Naive thymus-derived CD4-positive, alpha-beta T cell (primary cell): ENCODE measurements around the gene ZBTB32. TPM values are rescaled to one million over a fixed set of nuclear protein-coding genes. Genes with fewer than 3 reads are reported as not detected.

Source experiments
- ATAC-seq: fragments of 150-1000 bp; cut with Tn5 transposase; 2 replicates; pipeline ENCODE4 v1.10.0; 2021; ENCODE audit warnings: mild to moderate bottlenecking, moderate library complexity
- CTCF ChIA-PET: fragments of 350-600 bp; sonication (Branson Sonifier 250); formaldehyde crosslinking; loops from one replicate; lab custom pipeline; 2021; ENCODE audit warnings: antibody characterized with exemption; lab: Charles Lee
- POLR2A ChIA-PET: fragments of 350-600 bp; sonication (Branson Sonifier 250); formaldehyde crosslinking; loops from one replicate; lab custom pipeline; 2021; ENCODE audit warnings: antibody characterized with exemption, inconsistent platforms; lab: Charles Lee
- DNase-seq, 9 donors: peaks; one replicate each; pipeline versions ENCODE4 v3.0.0 to v3.0.0-alpha.2; 2020 to 2022; ENCODE audit warnings: mixed read lengths in 1 of 9
- H3K27ac ChIP-seq: one replicate; pipeline ENCODE4 v1.7.0; 2013; ENCODE audit warnings: mild to moderate bottlenecking, low read depth, low read length, moderate library complexity
- H3K27me3 ChIP-seq, 2 donors: one replicate each; pipeline ENCODE4 v1.7.0; 2013; ENCODE audit warnings: low read length in 2 of 2, mild to moderate bottlenecking in 2 of 2, moderate library complexity in 2 of 2; ENCODE audit not compliant: control insufficient read depth in 2 of 2, insufficient read depth in 2 of 2
- H3K36me3 ChIP-seq, 3 experiments: 1 replicate in 2 of 3; 2 replicates in 1 of 3; pipeline ENCODE4 v1.7.0; 2013; ENCODE audit warnings: low read length in 3 of 3, mild to moderate bottlenecking in 3 of 3, moderate library complexity in 1 of 3; ENCODE audit not compliant: insufficient read depth in 3 of 3, control insufficient read depth in 2 of 3
- H3K4me1 ChIP-seq, 2 donors: one replicate each; pipeline ENCODE4 v1.7.0; 2013; ENCODE audit warnings: low read length in 2 of 2, mild to moderate bottlenecking in 2 of 2, moderate library complexity in 1 of 2; ENCODE audit not compliant: control insufficient read depth in 2 of 2, insufficient read depth in 2 of 2
- H3K4me3 ChIP-seq: 2 replicates; pipeline ENCODE4 v1.7.0; 2013; ENCODE audit warnings: mild to moderate bottlenecking, low read length
- H3K9me3 ChIP-seq, 3 experiments: 1 replicate in 2 of 3; 2 replicates in 1 of 3; pipeline ENCODE4 v1.7.0; 2013; ENCODE audit warnings: low read length in 3 of 3; ENCODE audit not compliant: control insufficient read depth in 2 of 3
- H3K27ac Mint-ChIP-seq, 9 donors: one replicate each; pipeline ENCODE4 v1.8.0; 2020 to 2022; ENCODE audit warnings: mixed read lengths in 9 of 9, mild to moderate bottlenecking in 8 of 9, moderate library complexity in 5 of 9, inconsistent platforms in 2 of 9
- H3K27me3 Mint-ChIP-seq, 5 donors: one replicate each; pipeline ENCODE4 v1.8.0; 2021 to 2022; ENCODE audit warnings: mixed read lengths in 5 of 5, mild to moderate bottlenecking in 1 of 5
- H3K36me3 Mint-ChIP-seq, 5 donors: one replicate each; pipeline ENCODE4 v1.8.0; 2020 to 2022; ENCODE audit warnings: mixed read lengths in 5 of 5, mild to moderate bottlenecking in 3 of 5, inconsistent platforms in 1 of 5
- H3K4me1 Mint-ChIP-seq, 7 donors: one replicate each; pipeline ENCODE4 v1.8.0; 2020 to 2022; ENCODE audit warnings: mixed read lengths in 7 of 7, mild to moderate bottlenecking in 3 of 7, inconsistent platforms in 1 of 7
- H3K4me3 Mint-ChIP-seq, 10 donors: one replicate each; pipeline ENCODE4 v1.8.0; 2020 to 2022; ENCODE audit warnings: mild to moderate bottlenecking in 10 of 10, mixed read lengths in 10 of 10, moderate library complexity in 6 of 10, inconsistent platforms in 2 of 10
- H3K9me3 Mint-ChIP-seq, 11 donors: one replicate each; pipeline ENCODE4 v1.8.0; 2020 to 2022; ENCODE audit warnings: mixed read lengths in 11 of 11, mild to moderate bottlenecking in 4 of 11, inconsistent platforms in 1 of 11, moderate library complexity in 1 of 11
- intact Hi-C, 2 donors: fragments of 100-400 bp; cut with micrococcal nuclease; formaldehyde crosslinking; loops; one replicate each; pipeline ENCODE4 v1.15.1; 2023
- polyA plus RNA-seq, 2 donors: library from polyadenylated mRNA; unstranded; fragments of 300-500 nt; fragmentation: Illumina TruSeq; gene quantifications; one replicate each; pipeline ENCODE4 v1.2.3, GENCODE V29; 2021
- total RNA-seq, 6 experiments: library from RNA in 5 of 6; stranded (reverse) in 5 of 6; gene quantifications; 1 replicate in 5 of 6; 2 replicates in 1 of 6; pipeline ENCODE4 v1.2.3 and lab custom pipeline; 2021 to 2026

Gene ZBTB32
- total and polyA plus RNA-seq, 7 experiments from 2014 or later, result 0.35 to 41.6 (median 1.0) TPM; not detected in 3

GRCh38 chr19:35663981-35664380, 40.4 kb upstream of the ZBTB32 start:
- no peak overlapping the region for H3K27ac ChIP-seq
- no peaks in the 10 kb centered on the region for H3K9me3 ChIP-seq
- no peak for DNase-seq
- CTCF ChIA-PET, result no interaction called here
- Mint-ChIP-seq H3K27me3 (peaks cover 0 to 3% (median 0%) of the 10 kb centered on the region in 5 donors), H3K27ac (peak overlapping the region in 2 of 9 donors; percentile 16 to 51), H3K4me3 (no peak overlapping the region), H3K4me1 (peaks cover 0 to 11% (median 3%) of the 10 kb centered on the region in 7 donors), H3K9me3 (no peaks in the 10 kb centered on the region), H3K36me3 (peaks cover 0 to 15% (median 8%) of the 10 kb centered on the region in 5 donors)
- ATAC-seq, result no peak
- H3K4me1 ChIP-seq, result no peaks in the 10 kb centered on the region
- no peaks in the 10 kb centered on the region for H3K27me3 ChIP-seq
- POLR2A ChIA-PET, result no interaction called here
- no peaks in the 10 kb centered on the region for H3K36me3 ChIP-seq
- intact Hi-C loops, result no loop called here
- H3K4me3 ChIP-seq, result no peak overlapping the region

DNA sequence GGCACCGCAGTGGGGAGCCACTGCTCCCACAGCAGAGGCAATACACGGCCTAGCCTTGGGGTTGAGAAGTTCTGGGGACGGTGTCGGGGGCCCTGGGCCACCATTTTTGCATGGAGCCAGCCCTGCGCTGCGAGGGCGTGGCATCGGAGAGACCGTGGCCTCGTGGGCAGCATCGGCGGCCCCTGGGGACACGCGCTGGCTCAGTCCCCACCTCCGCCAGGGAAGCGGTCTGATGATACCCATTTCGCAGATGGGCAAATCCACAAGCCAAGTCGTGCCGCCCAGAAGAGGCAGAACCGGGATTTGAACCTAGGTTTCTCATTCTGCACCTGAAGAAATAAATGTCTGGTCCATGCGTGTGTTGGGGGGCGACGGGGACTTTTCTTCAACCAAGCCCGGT, 39.2 kb upstream of the ZBTB32 start:
- no peak overlapping the region for H3K4me3 ChIP-seq
- H3K27ac ChIP-seq, result no peak overlapping the region
- H3K4me1 ChIP-seq, result no peaks in the 10 kb centered on the region
- no peaks in the 10 kb centered on the region for H3K9me3 ChIP-seq
- no peak overlapping the region for H3K4me3 Mint-ChIP-seq
- H3K27me3 Mint-ChIP-seq, result peaks cover 0 to 12% (median 4%) of the 10 kb centered on the region in 5 donors
- ChIA-PET POLR2A (no interaction called here), CTCF (no interaction called here)
- peaks cover 0 to 8% (median 3%) of the 10 kb centered on the region in 7 donors for H3K4me1 Mint-ChIP-seq
- no peak for ATAC-seq
- intact Hi-C loops, result no loop called here
- H3K9me3 Mint-ChIP-seq, result peaks cover 0 to 2% (median 0%) of the 10 kb centered on the region in 11 donors
- DNase-seq, result no peak
- no peaks in the 10 kb centered on the region for H3K27me3 ChIP-seq
- H3K27ac Mint-ChIP-seq, result peak overlapping the region in 1 of 9 donors; percentile 25
- H3K36me3 ChIP-seq, result no peaks in the 10 kb centered on the region
- H3K36me3 Mint-ChIP-seq, result peaks cover 0 to 11% (median 3%) of the 10 kb centered on the region in 5 donors

GRCh38 chr19:35665604-35666003, 38.8 kb upstream of the ZBTB32 start:
- H3K27me3 ChIP-seq, result peaks cover 0 to under 1% of the 10 kb centered on the region in 2 donors
- H3K27ac Mint-ChIP-seq, result no peak overlapping the region
- H3K4me3 ChIP-seq, result no peak overlapping the region
- H3K9me3 ChIP-seq, result no peaks in the 10 kb centered on the region
- no peak overlapping the region for H3K27ac ChIP-seq
- H3K4me1 ChIP-seq, result no peaks in the 10 kb centered on the region
- peaks cover 0 to 8% (median 3%) of the 10 kb centered on the region in 7 donors for H3K4me1 Mint-ChIP-seq
- intact Hi-C loops, result no loop called here
- no peaks in the 10 kb centered on the region for H3K36me3 ChIP-seq
- no peak overlapping the region for H3K4me3 Mint-ChIP-seq
- peaks cover 0 to 2% (median 0%) of the 10 kb centered on the region in 11 donors for H3K9me3 Mint-ChIP-seq
- DNase-seq, result no peak
- H3K36me3 Mint-ChIP-seq, result peaks cover 0 to 11% (median 3%) of the 10 kb centered on the region in 5 donors
- ATAC-seq, result no peak
- peaks cover 0 to 13% (median 5%) of the 10 kb centered on the region in 5 donors for H3K27me3 Mint-ChIP-seq
- ChIA-PET CTCF (no interaction called here), POLR2A (no interaction called here)

- ChIA-PET POLR2A (no interaction called here), CTCF (no interaction called here)
- Mint-ChIP-seq H3K36me3 (peaks cover 0 to 8% (median 3%) of the 10 kb centered on the region in 5 donors), H3K27me3 (peaks cover 0 to 19% (median 5%) of the 10 kb centered on the region in 5 donors), H3K27ac (peak within 1 kb of the TSS in 1 of 9 donors; percentile 51), H3K4me1 (peaks cover 0 to 8% (median 3%) of the 10 kb centered on the region in 7 donors), H3K9me3 (peaks cover 0 to 2% (median 0%) of the 10 kb centered on the region in 11 donors), H3K4me3 (no peak within 1 kb of the TSS)
- ATAC-seq, result no peak
- intact Hi-C loops, result no loop called here
- Histone ChIP-seq H3K9me3 (no peaks in the 10 kb centered on the region), H3K27me3 (peaks cover 0 to 3% of the 10 kb centered on the region in 2 donors), H3K36me3 (no peaks in the 10 kb centered on the region), H3K4me1 (no peaks in the 10 kb centered on the region), H3K27ac (no peak within 1 kb of the TSS), H3K4me3 (no peak within 1 kb of the TSS)
- DNase-seq, result no peak
Observed at GRCh38 chr19:35666251-35666913, 38.0 kb upstream of the ZBTB32 start, which contains the start of gene UPK1A. Gene UPK1A (plus strand): TSS chr19:35666517. CDS start chr19:35666813, 296 bp downstream.

GRCh38 chr19:35669566-35669965, 34.8 kb upstream of the ZBTB32 start:
- H3K4me3 Mint-ChIP-seq, result no peak overlapping the region

GRCh38 chr19:35669974-35670373, 34.4 kb upstream of the ZBTB32 start:
- ChIA-PET POLR2A (no interaction called here), CTCF (no interaction called here)
- intact Hi-C loops, result no loop called here
- Histone ChIP-seq H3K9me3 (no peaks in the 10 kb centered on the region), H3K4me3 (no peak overlapping the region), H3K36me3 (no peaks in the 10 kb centered on the region), H3K27me3 (peaks cover 0 to 3% of the 10 kb centered on the region in 2 donors), H3K27ac (no peak overlapping the region), H3K4me1 (no peaks in the 10 kb centered on the region)
- Mint-ChIP-seq H3K27me3 (peaks cover 17 to 46% (median 24%) of the 10 kb centered on the region in 5 donors), H3K4me3 (no peak overlapping the region), H3K4me1 (peaks cover 4 to 14% (median 9%) of the 10 kb centered on the region in 7 donors), H3K9me3 (peaks cover 0 to 2% (median 0%) of the 10 kb centered on the region in 11 donors), H3K27ac (peak overlapping the region in 1 of 9 donors; percentile 68), H3K36me3 (peaks cover 0 to 4% (median 0%) of the 10 kb centered on the region in 5 donors)
- ATAC-seq, result no peak
- no peak for DNase-seq

More at GRCh38 chr19:35669566-35669965, 34.8 kb upstream of the ZBTB32 start:
- H3K36me3 Mint-ChIP-seq, result peaks cover 0 to 4% (median 0%) of the 10 kb centered on the region in 5 donors
- no peaks in the 10 kb centered on the region for H3K4me1 ChIP-seq
- H3K27me3 ChIP-seq, result peaks cover 0 to 3% of the 10 kb centered on the region in 2 donors
- peaks cover 0 to 2% (median 0%) of the 10 kb centered on the region in 11 donors for H3K9me3 Mint-ChIP-seq
- no peak for ATAC-seq
- intact Hi-C loops, result no loop called here
- H3K27me3 Mint-ChIP-seq, result peaks cover 17 to 44% (median 24%) of the 10 kb centered on the region in 5 donors
- POLR2A ChIA-PET, result no interaction called here
- no peaks in the 10 kb centered on the region for H3K9me3 ChIP-seq
- H3K4me3 ChIP-seq, result no peak overlapping the region
- peaks cover 4 to 14% (median 9%) of the 10 kb centered on the region in 7 donors for H3K4me1 Mint-ChIP-seq
- CTCF ChIA-PET, result no interaction called here
- no peak overlapping the region for H3K27ac ChIP-seq
- H3K27ac Mint-ChIP-seq, result peak overlapping the region in 1 of 9 donors; percentile 68
- no peak for DNase-seq
- no peaks in the 10 kb centered on the region for H3K36me3 ChIP-seq
